GM12875 (cell line): Measurements from ENCODE around the gene ALAS1.

Experiments
- H3K4me3 ChIP-seq: one replicate; pipeline ENCODE4 v1.5.1; 2011; ENCODE audit warnings: low read depth, low read length, control low read depth
- CTCF ChIP-seq: IDR thresholded peaks from 2 replicates; pipeline ENCODE4 v1.5.1; 2011; ENCODE audit warnings: low read depth, mild to moderate bottlenecking, control low read depth, inconsistent platforms, low read length, moderate library complexity, borderline replicate concordance; ENCODE audit not compliant: insufficient read depth

The ALAS1 gene

GRCh38 chr3:52200981-52201679, 3.2 kb downstream of the ALAS1 start:
- no peak for TF ChIP-seq CTCF
- no peak overlapping the region for H3K4me3 ChIP-seq

- no peak for TF ChIP-seq CTCF
- no peak overlapping the region for H3K4me3 ChIP-seq
Observed at GRCh38 chr3:52202384-52203077, 4.6 kb downstream of the ALAS1 start.

- H3K4me3 ChIP-seq, result no peak overlapping the region
- no peak for TF ChIP-seq CTCF
Observed at GRCh38 chr3:52203701-52204100, 5.7 kb downstream of the ALAS1 start.

GRCh38 chr3:52204337-52205073, 6.5 kb downstream of the ALAS1 start:
- no peak for TF ChIP-seq CTCF
- no peak overlapping the region for H3K4me3 ChIP-seq

GRCh38 chr3:52205727-52206372, 7.9 kb downstream of the ALAS1 start:
- no peak overlapping the region for H3K4me3 ChIP-seq
- TF ChIP-seq CTCF, result no peak

GRCh38 chr3:52208556-52208955, 10.6 kb downstream of the ALAS1 start:
- no peak overlapping the region for H3K4me3 ChIP-seq
- TF ChIP-seq CTCF, result no peak

GRCh38 chr3:52210037-52210436, 12.1 kb downstream of the ALAS1 start:
- H3K4me3 ChIP-seq, result no peak overlapping the region
- no peak for TF ChIP-seq CTCF
